ENCODE results near the gene GNAQ.

Gene GNAQ

DNA sequence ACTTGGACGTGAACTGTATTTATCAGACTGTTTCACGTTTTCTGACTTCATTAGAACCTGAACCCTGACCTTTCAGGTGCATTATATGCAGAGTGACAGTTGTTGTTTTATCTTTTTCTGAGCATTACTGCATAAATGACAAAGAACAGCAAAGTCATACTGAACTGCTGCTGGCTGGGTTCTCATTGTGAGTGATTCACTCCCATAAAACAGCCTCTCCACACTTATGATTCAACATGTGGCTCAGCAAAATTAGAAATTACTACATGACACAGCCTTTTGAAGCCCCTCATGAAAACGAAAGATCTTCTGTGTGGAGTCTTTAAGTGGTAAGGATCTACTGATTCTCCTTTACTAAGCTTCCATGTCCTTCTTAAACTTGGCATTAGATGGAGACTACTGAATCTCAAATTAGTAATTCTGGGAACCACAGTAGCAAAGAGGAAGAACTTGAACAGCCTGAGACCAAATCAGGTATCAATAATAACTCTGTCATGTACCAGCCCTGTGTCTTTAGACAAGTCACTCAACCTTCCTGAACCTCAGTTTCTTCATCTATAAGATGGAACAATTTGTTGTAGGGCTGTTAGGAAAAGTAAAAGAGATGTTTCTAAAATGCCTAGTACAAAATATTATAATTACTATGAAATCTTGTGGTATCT is 211.2 kb downstream of the GNAQ start:
- no peak for DNase-seq

DNA sequence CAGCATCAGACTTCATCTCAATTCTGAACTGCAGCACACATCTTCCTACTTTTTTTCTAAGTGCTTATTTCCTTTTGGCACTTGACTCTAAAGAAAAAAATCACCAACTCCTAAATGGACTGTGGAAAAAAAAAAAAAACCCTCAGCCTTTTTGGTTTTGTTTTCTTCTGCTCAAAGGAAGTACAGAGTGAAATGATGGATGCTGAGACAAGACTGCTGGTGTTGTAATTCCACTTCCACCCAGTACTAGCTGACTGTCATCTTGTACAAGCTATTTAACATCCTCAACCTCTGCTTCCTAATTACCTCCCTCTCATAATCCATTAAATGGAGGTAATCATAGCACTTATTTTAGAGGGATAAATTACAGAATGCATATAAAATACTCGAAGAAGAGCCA is 212.0 kb downstream of the GNAQ start:
- DNase-seq = no peak

DNA sequence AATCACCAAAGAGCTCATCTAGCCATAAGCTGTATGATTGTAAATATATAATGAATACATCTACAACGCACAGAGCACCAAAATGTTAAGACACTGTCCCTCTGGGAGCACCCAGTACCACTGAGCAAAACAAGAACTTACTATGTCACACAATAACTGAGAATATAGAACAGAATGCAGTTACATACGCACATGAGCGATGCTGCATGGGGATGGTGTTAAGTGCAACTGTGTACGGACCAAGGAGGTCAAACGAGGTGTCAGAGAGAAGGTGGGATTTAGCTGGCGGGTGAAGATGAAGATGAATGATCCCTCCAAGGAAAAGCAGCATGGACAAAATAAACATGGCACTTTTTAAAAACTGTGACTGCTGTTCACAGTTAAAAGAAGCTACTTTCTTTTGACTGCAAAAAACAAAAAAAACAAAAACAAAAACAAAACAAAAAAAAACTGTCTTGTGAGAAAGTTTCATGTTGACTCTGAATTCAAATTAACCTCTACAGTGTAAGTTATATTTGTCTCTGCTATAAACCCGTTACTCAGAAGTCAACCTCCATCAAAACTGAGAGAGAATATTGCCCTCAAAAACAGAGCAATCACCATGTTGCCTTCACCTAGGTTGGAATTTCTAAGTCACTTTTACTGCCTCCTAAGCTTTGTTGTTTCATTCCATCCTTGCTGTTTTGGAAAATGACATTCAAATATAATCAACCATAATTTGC is 213.9 kb downstream of the GNAQ start:
- DNase-seq = no peak

DNA sequence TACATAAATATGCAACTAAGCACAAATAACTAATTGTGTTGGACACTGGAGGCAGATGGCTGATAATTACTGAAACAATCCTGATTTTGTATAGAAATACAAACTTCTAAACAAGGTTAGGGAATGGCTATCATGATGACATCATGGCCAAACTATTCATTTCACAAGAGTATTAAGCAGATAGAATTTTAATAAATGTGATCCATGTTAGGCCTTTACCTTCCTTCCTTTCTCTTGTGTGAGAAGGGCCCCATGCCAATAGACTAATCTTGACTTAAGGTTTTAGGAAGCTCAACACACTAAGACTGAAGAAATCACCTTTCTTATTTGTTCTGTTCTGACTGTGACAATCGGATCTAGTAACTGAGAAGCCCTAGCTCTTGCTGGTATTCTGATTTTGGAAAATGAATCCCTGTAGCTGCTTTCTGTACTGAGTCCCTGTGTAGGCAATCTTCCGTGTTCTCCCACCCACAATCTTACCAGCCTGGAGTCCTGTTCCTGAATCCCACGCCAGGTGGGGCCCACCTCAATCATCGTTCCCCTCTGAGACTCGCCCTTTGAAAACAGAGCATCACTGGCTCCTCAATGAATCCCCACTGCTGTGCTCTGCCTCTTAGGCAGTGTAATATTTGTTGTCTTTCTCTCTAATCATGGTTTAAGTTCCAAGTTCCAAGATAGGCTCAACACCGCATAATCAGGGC is 214.8 kb downstream of the GNAQ start:
- DNase-seq = no peak

DNA sequence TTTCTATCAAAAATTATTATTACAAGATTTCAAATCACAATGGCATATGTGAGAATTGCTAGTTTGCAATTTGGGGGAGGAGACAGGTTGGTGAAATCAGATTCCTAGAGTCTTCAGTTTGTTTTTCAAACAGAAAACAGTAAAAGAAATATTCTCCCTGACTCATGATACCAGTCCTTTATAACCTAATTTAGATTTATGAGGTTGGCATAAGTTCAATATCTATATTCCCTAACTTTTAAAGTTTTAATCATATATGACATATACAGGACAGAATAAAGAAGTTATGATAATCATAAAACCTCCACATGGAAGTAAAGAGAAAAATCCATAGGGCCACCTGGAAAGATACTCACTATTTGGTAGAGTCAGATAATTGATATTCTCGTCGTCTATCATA is 216.4 kb downstream of the GNAQ start:
- DNase-seq = no peak

DNA sequence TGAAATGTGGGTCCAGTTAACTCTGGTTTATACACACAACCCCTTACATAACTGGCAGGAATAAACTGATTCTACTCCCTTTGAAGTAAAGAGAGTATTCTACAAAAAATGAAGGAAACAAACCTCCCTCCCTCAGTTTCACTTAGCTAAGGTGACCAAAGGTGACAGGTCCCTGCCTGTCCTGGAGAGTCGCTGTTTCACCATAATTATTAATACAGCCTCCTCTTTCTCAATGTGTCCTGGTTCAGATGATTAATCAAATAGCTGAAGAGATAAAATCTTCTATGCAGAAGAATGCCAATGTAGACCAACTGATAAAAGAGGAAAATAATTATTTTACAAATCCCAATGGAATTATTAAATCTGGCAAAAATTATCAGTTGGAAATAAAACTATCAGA is 219.8 kb downstream of the GNAQ start:
- no peak for DNase-seq

DNA sequence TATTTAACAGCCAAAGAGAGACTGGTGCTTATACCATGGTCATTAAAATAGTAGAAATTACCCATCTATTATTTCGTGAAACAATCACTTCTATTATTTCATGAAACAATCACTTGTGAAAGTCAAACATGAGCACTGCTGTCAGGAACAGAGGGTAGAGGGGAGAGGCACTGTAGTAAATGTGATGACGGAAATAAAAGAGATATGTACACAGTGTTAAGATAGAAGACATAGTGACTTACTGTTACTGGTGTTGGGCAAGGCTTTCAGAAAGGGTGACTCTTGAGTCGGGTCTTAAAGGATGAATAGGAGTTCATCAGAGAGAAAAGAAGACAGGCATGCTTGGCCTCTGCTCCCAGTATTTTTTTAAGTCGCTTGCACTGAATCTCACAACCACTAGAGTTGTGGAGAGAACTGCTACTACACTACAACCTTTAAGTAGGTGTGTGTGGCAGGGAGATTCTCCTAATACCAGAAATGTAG is 220.9 kb downstream of the GNAQ start:
- no peak for DNase-seq

DNA sequence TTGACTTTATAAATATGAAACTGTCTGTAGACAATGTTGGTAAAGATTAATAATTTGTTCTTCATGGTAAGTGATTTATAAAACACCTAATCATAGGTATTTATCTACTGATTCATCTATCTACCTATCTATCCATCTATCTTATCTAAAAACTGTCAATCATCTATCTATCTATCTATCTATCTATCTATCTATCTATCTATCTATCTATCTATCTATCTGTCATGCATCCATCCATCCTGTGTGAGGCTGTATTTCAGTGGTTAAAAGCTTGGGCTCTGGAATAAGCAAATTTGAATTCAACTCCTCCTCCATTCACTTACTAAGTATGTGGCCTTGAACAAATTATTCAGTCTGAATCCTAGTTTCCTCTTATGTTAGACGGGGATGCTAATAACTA is 221.6 kb downstream of the GNAQ start:
- no peak for DNase-seq

DNA sequence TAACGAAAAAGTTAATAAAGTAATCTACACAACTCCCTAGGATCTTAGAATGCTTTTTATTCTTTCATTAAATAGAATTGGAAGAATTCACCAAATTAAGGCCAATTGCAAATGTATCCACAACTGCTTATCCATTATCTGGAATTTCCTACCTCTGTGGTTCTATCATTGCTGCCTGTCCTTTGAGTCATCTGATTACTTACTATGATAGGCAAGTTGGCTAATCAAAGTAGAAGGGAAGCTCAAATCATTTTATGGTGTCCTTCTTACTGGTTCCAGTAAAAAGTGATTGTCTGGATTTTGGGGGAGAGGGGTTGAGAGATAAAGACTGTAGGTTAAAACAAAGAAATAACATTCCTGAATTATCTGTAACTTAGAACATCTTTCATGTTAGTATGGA is 222.1 kb downstream of the GNAQ start:
- no peak for DNase-seq

DNA sequence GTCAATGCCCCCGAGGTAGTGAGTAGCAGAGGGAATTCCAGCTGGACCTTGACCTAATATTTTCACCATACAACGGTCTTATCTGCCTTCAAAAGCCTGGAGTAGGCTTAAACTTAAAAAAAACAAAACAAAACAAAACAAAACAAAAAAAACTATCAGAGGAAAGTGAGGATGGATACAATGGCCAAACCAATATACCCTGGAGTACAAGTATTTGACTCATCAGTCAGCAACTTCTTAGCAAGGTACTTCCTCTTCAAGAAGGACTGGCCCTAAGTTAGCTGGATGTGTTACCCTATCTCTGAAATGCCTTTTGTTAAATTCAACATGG is 222.9 kb downstream of the GNAQ start:
- DNase-seq = no peak

DNA sequence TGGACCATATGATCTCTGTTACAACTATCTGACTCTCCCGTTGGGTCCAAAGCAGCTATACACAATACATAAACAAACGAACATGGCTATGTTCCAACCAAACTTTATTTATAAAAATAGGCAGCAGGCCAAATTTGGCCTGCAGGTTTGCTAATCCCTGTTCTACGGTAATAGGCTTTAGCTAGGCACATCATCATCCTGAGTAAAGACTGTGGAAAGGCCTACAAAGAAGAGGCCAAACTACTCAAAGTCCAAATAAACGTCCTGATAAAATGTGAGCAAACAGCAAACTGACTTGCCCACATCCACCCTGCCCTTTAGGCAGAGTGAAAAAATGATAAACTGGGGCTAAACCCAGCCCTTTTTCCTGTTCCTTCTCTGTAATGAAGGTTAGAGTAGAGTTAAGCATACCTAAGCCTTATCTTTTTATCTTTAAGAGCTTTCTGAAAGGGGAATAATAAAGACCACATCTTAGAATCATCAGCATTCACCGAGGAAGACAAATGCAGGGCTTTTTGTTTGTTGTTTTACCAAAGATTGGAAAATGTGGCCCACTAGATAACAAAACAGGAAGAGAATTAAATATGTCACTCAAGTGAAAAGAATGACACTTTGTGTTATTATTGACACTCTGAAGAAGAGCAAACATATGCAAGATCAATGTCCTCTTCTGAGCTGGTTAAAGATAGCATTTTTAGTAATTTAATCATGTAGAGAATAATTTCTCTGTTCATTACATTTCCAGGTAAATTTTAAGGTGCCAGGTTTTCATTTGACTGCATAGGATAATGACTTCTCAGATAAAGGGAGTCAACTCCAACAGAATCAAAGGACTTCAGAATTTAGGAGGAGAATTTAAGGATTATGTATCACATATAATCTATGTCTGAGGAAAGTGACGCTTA is 223.5 kb downstream of the GNAQ start:
- no peak for DNase-seq

DNA sequence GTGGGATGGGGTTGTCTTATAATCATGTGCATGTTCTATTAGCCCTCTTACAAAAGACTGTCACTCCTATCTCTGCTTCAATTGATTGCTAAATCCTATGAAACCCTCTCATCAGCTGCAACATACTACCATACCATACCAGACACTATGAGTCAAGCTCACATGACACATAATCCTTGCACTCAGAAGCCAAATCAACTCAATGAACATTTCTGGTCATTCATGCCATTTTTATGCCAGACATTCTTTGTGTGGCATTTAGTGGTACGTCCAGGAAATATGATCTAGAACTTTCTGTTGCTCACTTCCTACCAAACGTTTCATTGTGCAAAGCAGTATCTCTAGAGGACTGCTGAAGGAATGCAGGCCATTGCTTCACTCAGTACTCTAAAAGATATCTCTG is 224.3 kb downstream of the GNAQ start:
- DNase-seq = no peak

DNA sequence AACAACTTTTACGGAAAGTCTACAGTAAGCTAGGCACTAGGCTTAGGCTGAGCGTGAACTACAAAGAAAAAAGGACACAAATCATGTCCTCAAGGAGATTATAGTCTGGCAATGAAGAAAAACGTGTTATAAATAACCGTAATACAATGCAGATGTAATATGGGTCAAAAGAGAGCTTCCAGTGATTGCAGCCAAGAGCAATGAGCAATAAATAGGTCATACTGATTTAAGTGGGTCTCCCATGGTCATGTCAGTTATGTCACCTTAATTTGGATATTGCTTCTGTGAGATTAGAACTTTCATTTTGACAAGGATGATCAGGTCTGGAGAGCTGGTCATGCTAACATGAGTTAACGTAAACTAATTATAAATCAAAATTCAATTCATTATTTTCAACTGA is 224.9 kb downstream of the GNAQ start:
- DNase-seq = no peak

DNA sequence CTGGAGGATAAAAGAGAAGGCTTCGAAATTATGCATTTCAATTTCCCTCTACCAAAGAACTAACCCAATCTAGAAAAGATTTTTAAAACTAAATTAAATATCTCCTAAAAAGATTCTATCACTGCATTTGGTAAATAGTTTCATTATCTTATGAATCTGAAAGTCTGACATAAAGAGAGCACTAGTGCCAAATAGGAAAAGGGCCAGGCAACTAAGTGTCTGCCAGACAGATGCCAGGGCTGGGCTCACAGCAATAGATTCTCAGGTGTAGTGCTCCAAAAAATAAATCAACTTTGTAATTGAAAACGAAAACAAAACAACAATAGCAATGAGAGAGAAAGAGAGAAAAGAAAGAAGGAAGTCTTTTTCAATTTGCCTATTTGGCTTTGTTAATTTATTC is 225.8 kb downstream of the GNAQ start:
- no peak for DNase-seq

DNA sequence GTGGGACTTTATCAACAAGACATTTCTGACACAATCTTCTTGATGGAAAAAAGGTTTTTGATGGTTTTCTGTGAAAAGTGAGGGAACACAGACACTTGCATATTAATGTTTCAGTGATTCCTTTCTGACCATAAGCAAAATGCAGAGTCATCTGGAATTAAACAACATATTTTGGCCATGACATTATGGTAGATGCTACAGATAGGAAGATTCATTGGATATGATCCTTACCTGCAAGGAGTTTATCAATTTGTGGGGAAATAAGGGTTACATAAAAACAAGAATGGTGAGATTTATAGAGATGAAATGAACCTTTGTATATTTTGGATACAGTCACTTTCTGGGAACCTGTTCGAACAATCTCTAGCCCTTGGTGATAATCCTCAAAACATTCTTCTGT is 228.2 kb downstream of the GNAQ start:
- DNase-seq = no peak

DNA sequence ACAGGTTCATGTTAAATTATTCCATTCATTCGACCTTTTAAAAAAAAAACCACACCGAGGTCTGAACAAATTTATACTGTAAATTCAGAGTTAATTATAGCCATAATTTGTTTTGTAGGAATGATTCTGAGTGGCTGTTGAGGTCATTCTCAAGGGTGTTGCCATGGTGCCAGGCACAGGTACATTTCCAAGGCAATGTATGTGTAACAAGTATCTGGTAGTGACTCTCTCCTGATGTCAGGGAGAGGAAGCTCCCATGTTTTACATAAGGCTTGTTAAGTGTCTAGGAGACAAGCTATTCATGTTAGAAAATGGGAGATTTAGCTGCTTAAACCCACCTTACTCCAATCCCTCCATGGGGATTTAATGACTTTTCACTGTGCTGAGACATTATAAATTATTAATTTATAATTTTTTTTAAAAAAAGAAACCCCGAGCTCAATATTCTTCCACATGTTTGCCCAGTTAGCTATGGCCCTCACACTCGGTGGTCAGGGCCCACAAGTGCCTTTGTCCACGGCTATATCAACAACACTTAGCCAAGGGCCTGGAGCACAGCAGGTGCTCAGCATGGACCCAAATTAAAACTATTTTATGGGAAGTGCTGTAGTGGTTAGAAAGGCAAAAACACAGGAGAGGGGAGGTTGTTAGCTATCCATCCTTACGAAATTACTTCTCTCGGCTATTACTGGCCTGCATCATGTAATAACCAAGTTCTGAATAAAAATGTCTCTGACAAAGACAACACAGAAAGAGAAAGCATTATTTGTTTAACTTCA is 228.9 kb downstream of the GNAQ start:
- no peak for DNase-seq

DNA sequence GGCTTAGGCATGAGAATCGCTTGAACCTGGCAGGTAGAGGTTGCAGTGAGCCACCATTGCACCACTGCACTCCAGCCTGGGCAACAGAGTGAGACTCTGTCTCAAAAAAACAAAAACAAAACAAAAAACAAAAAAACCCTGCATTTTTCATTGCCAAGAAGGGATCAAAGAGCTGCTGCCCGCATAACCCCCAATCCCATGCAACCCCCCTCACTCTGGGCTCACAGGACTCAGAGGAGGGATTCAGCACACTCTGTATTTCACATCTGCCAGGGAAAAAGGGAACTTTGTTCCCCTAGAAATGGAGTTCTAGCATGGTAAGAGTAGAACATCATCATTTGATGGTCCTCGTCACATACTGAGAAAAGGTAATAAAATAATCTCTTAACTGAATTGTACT is 229.5 kb downstream of the GNAQ start:
- DNase-seq = peak in 1 of 56 donors; percentile 6

DNA sequence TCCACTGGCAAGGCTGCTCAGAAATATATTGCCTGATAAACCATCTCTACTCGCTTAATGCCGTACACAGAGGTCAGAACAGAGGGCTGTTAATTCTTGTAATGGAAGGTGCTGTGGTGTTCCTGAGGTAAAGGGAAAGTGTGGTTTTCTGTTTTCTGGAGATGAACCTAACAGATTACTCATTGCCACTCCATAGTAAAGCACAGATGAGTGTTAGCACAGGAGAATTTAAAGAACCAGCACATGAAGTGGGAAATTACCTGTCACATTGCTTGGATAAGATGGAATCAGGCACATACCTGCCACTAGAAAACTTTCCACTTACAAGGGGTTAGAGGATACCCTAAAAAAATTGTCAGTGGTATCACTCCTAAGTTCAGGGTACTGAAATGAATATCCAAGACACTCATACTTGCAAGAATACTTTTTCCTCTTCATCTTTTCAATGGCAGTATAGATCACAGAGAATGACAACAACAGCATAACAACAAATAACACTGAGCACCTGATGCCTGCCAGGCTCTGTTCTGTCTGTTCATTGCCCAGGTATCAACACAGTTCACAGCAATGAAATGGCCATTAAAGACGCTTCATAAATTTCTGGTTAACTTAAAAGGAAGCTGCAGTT is 230.6 kb downstream of the GNAQ start:
- no peak for DNase-seq

DNA sequence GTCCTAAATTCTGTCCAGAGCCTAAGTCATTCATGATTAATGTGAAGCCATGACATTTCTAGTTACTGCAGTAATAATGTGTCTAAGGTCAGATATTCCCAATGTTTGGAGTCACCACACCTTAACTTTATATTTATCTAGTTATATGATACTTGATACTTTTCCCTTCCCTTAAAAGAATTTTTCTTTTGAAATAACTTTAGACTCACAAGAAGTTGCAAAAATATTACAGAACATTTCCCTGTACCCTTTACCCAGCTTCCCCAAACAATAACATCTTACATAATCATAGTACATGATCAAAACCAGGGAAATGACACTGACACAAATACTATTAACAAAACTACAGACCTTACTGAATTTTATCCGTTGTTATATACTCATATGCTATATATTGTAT is 233.5 kb downstream of the GNAQ start:
- no peak for DNase-seq

DNA sequence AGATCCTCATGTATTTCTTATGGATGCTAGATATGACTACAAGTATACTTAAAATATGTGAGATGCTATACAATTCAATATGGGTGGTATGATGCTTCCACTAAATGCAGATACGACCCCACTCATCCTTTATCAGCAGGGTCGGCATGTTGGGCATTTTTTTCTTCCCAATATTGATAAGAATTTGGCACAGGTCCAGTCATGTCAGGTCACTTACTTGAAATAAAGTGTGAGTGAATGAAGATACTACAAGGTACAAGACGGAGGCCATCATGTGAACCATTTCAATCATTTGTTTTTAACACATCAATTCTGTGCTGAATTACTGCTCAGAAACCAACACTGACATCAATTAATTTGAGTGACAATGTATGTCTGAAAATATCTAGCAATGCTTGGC is 236.6 kb downstream of the GNAQ start:
- no peak for DNase-seq

Measured in amygdala (tissue), 56 donors.